NT2/D1 (cell line): ENCODE data around the gene CCDC91.

Experiments
- DNase-seq: peaks from one replicate; pipeline ENCODE4 v3.0.0-alpha.2; 2011; ENCODE audit warnings: low read depth, low spot score
- H3K27me3 ChIP-seq: 2 replicates; pipeline ENCODE4 v1.6.0; 2011; ENCODE audit warnings: mild to moderate bottlenecking; ENCODE audit not compliant: insufficient read length, insufficient read depth
- H3K36me3 ChIP-seq: 2 replicates; pipeline ENCODE4 v1.6.1; 2011; ENCODE audit warnings: mild to moderate bottlenecking, low read length, mixed read lengths; ENCODE audit not compliant: insufficient read depth, insufficient read length
- H3K4me1 ChIP-seq: 2 replicates; pipeline ENCODE4 v1.5.1; 2011; ENCODE audit not compliant: insufficient read depth, insufficient read length
- H3K4me3 ChIP-seq: 2 replicates; pipeline ENCODE4 v1.5.1; 2011; ENCODE audit warnings: low read depth; ENCODE audit not compliant: insufficient read length
- H3K9ac ChIP-seq: 2 replicates; pipeline ENCODE4 v1.6.0; 2011; ENCODE audit warnings: low read depth; ENCODE audit not compliant: insufficient read length
- H3K9me3 ChIP-seq: 2 replicates; pipeline ENCODE4 v1.5.1; 2011; ENCODE audit warnings: mild to moderate bottlenecking, low read length; ENCODE audit not compliant: insufficient read depth
- SUZ12 ChIP-seq: IDR thresholded peaks from 2 replicates; pipeline ENCODE4 v1.6.1; 2011; ENCODE audit not compliant: insufficient read length, insufficient read depth; ENCODE audit errors: extremely low read depth
- YY1 ChIP-seq: IDR thresholded peaks from 2 replicates; pipeline ENCODE4 v1.6.1; 2011; ENCODE audit not compliant: insufficient read length, insufficient read depth
- ZNF274 ChIP-seq: IDR thresholded peaks from 2 replicates; pipeline ENCODE4 v1.6.1; 2011; ENCODE audit warnings: mild to moderate bottlenecking, low read depth, low read length

CCDC91 gene

GRCh38 chr12:28190321-28191050 lies at the start of gene CCDC91:
TSS of gene CCDC91 (plus strand) at chr12:28190456. CDS start at chr12:28257216, 66,760 bp downstream.
- Histone ChIP-seq H3K4me3 (peak within 1 kb of the TSS; percentile 96), H3K36me3 (peaks cover 7% of the 10 kb centered on the region), H3K9ac (peak within 1 kb of the TSS; percentile 91), H3K27me3 (no peaks in the 10 kb centered on the region), H3K4me1 (no peaks in the 10 kb centered on the region), H3K9me3 (peaks cover 14% of the 10 kb centered on the region; the same call in 1 of the 2 replicates)
- TF ChIP-seq SUZ12 (no peak), ZNF274 (no peak), YY1 (no peak)
- peak; percentile 75 for DNase-seq

- H3K27me3 ChIP-seq = no peaks in the 10 kb centered on the region
- H3K9ac ChIP-seq = no peak overlapping the region
- H3K9me3 ChIP-seq = no peaks in the 10 kb centered on the region
- H3K4me1 ChIP-seq = no peaks in the 10 kb centered on the region
- H3K4me3 ChIP-seq = no peak overlapping the region
- H3K36me3 ChIP-seq = no peaks in the 10 kb centered on the region
- no peak for TF ChIP-seq SUZ12
- TF ChIP-seq ZNF274 = no peak
- TF ChIP-seq YY1 = no peak
- no peak for DNase-seq
Measured at GRCh38 chr12:28144059-28144458, 46.2 kb upstream of the CCDC91 start.

DNA sequence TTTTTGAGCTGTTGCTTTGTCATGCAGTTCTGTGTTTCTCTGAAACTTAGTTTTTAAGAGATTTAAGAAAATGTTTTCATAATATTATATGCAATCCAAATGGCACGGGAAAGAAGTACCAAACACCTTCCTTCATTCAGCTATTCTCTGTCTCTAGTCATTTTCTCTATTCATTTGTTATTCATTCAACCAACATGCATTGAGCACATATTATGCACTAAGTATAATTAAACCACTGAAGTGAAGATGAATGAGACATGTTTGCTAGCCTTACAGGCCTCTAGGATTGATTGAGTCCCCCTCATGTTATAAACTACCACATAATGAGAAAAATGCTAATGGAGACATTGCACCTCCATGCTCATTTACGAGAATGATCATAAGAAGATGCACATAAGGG lies 45.7 kb upstream of the CCDC91 start:
- H3K36me3 ChIP-seq = no peaks in the 10 kb centered on the region
- DNase-seq = no peak
- H3K4me1 ChIP-seq = no peaks in the 10 kb centered on the region
- H3K4me3 ChIP-seq = no peak overlapping the region
- H3K9ac ChIP-seq = no peak overlapping the region
- H3K27me3 ChIP-seq = no peaks in the 10 kb centered on the region
- no peaks in the 10 kb centered on the region for H3K9me3 ChIP-seq
- TF ChIP-seq ZNF274 (no peak), SUZ12 (no peak), YY1 (no peak)

DNA sequence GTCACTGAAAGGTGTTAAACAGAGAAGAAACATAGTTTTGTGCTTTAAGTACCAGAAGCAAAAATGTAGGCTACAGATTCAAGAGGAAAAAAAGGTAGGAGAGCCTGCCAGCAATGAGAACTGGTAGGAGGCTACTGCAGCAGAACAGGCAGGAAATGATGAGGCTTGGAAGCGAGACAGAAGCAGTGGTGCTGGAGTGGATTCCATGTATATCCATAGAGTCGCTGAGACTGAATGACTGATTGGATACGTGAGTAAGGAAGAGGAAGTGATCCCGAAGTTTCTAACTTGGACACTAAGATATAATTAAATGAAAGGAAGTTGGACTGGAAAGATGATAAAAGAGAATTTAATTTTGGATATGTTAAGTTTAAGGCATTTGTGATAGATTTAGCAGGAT lies 45.0 kb upstream of the CCDC91 start:
- H3K4me3 ChIP-seq = no peak overlapping the region
- no peak overlapping the region for H3K9ac ChIP-seq
- no peaks in the 10 kb centered on the region for H3K4me1 ChIP-seq
- TF ChIP-seq SUZ12 (no peak), YY1 (no peak)
- no peak for DNase-seq
- no peaks in the 10 kb centered on the region for H3K27me3 ChIP-seq
- no peaks in the 10 kb centered on the region for H3K36me3 ChIP-seq
- H3K9me3 ChIP-seq = no peaks in the 10 kb centered on the region

- Histone ChIP-seq H3K9me3 (no peaks in the 10 kb centered on the region), H3K9ac (no peak overlapping the region), H3K36me3 (no peaks in the 10 kb centered on the region), H3K4me3 (no peak overlapping the region), H3K4me1 (no peaks in the 10 kb centered on the region), H3K27me3 (no peaks in the 10 kb centered on the region)
- TF ChIP-seq YY1 (no peak), SUZ12 (no peak), ZNF274 (no peak)
- DNase-seq = no peak
Measured at GRCh38 chr12:28149279-28149678, 41.0 kb upstream of the CCDC91 start.

- Histone ChIP-seq H3K9me3 (no peaks in the 10 kb centered on the region), H3K4me1 (no peaks in the 10 kb centered on the region), H3K9ac (no peak overlapping the region), H3K4me3 (no peak overlapping the region), H3K36me3 (no peaks in the 10 kb centered on the region), H3K27me3 (no peaks in the 10 kb centered on the region)
- no peak for DNase-seq
- TF ChIP-seq SUZ12 = no peak
- no peak for TF ChIP-seq ZNF274
- TF ChIP-seq YY1 = no peak
Measured at GRCh38 chr12:28156362-28156761, 33.9 kb upstream of the CCDC91 start.

- TF ChIP-seq ZNF274 = no peak
- no peak for TF ChIP-seq YY1
- no peak for TF ChIP-seq SUZ12
- Histone ChIP-seq H3K4me1 (no peaks in the 10 kb centered on the region), H3K9ac (no peak overlapping the region), H3K36me3 (no peaks in the 10 kb centered on the region), H3K4me3 (no peak overlapping the region), H3K9me3 (no peaks in the 10 kb centered on the region), H3K27me3 (no peaks in the 10 kb centered on the region)
- DNase-seq = no peak
Measured at GRCh38 chr12:28156804-28157203, 33.5 kb upstream of the CCDC91 start.
